B cell (primary cell): ENCODE measurements around the gene ZBTB4.

Experiments
- CTCF ChIP-seq: fragments of 200-600 bp; IDR thresholded peaks from one replicate; pipeline ENCODE4 v1.8.0; 2022; ENCODE audit warnings: antibody characterized with exemption, mild to moderate bottlenecking
- EZH2 ChIP-seq: IDR thresholded peaks from 2 replicates; pipeline ENCODE4 v1.6.1; 2012; ENCODE audit warnings: borderline replicate concordance, low read depth, mild to moderate bottlenecking, moderate library complexity, low read length; ENCODE audit not compliant: insufficient read depth, poor library complexity, severe bottlenecking

- TF ChIP-seq CTCF (no peak), EZH2 (no peak)
These were observed at the start of gene ZBTB4 for GRCh38 chr17:7479213-7480088.
